ENCODE data around the gene RGS7.
"Not testable (repeated sequence)": the region's sequence is repeated elsewhere in the genome, so short reads cannot be mapped to it uniquely, and the experiment has no call there.

RGS7 gene

DNA sequence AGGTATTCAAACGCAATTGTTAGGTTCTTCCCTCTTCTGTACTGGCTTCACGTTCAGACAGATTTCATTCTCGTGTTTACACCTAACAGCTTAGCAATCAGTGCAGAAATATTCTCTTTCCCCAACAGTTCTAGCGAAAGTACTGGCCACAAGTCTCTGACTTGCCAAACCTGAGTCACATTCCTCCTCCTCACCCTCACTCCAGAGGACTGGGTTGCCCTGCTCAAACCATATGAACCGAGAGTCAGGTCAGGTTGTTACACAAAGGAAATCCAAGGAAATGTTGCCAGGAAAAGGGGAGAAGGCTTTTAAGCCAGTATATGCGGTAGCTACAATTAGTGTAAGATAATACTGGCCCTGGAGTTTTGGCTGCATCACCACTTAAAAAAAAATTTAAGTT, 282.5 kb downstream of the RGS7 start:
- DNase-seq = no peak

GRCh38 chr1:241068359-241068758, 288.6 kb downstream of the RGS7 start:
- DNase-seq = no peak

GRCh38 chr1:241063276-241063675, 293.7 kb downstream of the RGS7 start:
- no peak for DNase-seq

DNA sequence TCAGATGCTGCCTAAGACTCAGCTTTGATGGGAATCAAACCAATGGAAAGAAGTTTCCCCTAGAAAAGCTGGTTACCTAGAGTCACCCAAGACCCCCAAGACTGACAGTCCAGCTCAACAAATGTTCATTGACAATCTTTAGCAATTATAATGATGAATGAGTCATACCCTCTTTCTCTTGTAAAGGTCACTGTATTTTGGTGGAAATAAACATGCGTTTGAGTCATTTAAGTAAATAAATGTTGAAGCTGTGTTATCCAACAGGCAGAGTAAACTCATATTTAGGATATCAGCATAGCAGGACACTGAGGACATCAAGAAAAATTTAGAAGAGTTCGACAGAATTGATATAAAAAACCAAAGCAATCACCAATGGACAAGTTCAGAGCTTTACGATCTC, 295.9 kb downstream of the RGS7 start:
- DNase-seq = no peak

DNA sequence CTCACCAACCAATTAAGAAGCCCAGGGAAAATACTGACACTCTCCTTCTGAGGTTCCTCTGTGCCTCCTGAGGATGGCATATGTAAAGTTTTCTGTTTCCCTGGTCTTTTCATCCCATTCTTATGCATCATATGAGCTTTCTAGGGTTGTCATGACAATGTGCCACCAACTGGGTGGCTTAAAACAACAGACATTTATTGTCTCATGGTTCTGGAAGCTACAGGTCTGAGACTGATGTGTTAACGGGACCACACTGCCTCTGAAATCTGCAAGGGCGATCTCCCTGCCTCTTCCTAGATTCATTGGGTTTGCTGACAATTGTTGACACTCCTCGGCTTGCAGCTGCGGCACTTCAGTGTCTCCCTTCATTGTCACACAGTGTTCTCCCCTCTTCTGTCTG, 308.4 kb downstream of the RGS7 start:
- DNase-seq = no peak

GRCh38 chr1:241045659-241046058, 311.3 kb downstream of the RGS7 start:
- DNase-seq = no peak

GRCh38 chr1:241034203-241034936, 322.6 kb downstream of the RGS7 start:
- DNase-seq = no peak

- DNase-seq = no peak
These were observed 332.2 kb downstream of the RGS7 start for GRCh38 chr1:241024834-241025233.

DNA sequence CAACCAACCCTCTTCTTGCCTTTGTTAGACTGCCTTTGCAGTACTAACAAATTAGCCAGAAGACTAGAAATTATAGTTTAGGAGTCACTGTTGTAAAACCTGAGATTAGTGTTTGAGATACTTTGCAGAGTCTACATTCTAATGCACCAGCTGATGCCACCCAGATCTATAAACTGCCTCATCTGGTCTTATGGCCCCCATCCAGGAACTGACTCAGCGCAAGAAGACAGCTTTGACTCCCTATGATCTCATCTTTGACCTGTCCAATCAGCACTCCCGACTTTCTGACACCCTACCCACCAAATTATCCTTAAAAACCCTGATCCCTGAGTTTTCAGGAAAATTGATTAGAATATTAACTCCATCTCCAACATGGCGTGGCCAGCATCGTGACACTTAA, 334.6 kb downstream of the RGS7 start:
- DNase-seq = no peak

DNA sequence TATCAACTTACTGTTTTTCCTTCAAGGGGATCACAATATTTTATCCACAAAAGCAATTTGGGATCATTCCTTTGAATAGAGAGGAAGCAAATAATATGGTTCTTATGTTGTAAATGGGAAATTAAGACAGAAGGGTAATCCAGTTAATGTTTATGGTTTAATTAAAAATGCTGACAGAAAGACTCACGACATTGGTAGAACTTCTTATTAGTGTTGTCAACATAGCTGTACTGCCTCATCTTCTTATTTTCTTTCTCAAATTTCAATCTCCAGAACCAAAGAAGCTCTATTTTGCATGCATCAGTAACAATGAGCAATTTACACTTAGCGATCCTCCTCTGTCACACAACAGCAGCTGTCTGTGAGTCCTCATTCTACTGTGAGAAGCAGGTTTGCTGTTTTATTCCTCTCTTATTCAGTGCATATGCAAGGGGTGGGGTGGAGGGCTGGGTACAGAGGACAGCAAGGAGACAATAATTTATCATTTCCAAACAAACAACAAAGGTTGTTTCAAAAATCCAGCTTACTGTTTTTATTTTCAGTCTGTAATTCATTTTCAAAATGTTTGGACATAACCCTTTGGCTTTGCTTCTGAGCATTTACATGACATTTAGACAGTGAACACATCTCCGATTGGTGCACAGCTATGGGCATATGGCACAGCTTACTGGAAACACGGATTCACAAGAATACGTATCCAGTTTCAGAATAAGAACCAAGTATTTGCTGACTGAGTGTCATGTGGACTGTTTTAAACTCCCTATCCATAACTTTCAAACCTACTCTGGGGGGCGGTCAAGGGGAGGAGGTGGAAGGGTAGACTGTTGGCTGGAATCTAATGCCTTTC, 335.9 kb downstream of the RGS7 start:
- DNase-seq = no peak

- no peak for DNase-seq
These were observed 344.2 kb downstream of the RGS7 start for GRCh38 chr1:241012708-241013340.

DNA sequence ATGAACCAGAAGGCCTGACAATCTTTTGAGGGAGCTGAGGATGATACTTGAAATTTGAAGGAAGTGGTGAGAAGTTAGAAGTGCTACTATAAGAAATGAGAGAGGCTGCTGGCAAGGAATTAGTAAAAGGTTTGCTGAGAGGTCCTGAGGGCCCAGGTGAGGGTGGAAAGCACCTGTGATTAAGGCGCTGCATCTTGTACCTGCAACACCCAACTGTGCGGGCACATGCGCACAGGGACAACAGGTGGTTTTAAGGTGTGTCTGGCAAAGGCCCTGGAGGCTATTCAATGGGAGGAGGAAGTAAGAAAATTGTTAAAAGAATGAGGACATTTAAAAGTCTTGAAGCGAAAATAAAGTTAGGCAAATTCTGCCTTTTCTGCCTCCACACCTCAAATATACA, 349.3 kb downstream of the RGS7 start:
- DNase-seq = no peak

DNA sequence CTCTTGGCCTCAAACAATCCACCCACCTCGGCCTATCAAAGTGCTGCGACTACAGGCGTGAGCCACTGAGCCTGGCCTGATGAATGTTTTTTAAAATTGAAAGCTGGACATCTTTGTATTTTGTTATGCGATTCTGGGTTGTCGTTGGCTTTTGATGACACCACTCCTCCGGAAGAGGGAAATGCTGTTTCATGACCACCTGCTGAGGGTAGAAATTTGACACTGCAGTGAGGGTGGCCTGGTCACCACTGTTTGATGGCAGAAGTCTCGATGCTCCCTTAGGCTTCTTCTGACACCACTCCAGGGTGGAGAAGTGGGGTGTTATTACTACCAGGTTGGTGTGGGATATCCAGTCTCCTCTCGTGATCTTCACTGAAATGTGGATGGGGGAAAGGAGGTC, 357.2 kb downstream of the RGS7 start:
- no peak for DNase-seq

GRCh38 chr1:240998441-240999015, 358.5 kb downstream of the RGS7 start:
- no peak for DNase-seq

- no peak for DNase-seq
These were observed 359.0 kb downstream of the RGS7 start for GRCh38 chr1:240998024-240998423.

DNA sequence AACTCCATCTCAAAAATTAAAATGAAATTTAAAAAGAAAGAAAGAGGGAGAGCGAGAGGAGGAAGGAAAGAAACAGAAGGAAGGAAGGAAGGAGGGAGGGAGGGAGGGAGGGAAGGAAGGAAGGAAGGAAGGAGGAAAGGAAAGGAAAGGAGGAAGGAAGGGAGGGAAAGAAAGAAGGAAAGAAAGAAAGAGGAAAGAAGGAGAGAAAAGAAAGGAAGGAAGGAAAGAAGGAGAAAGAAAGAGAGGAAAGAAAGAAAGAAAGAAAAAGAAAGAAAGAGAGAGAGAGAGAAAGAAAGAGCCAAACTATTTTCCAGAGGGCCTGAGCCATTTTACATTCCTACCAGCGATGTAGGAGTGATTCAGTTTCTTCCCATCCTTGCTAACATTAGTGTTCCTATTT, 364.0 kb downstream of the RGS7 start:
- no peak for DNase-seq

GRCh38 chr1:240991230-240991629, 365.8 kb downstream of the RGS7 start:
- DNase-seq = no peak

GRCh38 chr1:240987928-240988327, 369.1 kb downstream of the RGS7 start:
- DNase-seq = no peak

DNA sequence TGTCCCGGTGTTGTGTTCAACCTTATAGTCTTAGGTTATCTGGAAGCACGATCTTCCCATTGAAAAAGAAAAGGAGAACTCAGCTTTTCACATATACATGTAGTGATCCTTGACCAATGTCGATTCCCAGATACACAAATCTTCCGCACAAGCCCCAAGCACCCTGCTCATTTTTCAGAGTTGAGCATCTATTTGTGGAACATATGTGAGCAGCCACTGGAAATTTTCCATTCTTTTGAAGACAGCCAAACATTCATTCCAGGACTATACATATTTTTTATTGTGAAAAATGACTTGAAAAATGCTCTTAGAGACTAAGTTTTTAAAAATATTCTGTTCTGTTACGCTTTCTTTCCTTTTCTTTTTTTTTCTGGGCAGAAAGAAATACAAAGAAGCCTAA, 371.9 kb downstream of the RGS7 start:
- no peak for DNase-seq

DNA sequence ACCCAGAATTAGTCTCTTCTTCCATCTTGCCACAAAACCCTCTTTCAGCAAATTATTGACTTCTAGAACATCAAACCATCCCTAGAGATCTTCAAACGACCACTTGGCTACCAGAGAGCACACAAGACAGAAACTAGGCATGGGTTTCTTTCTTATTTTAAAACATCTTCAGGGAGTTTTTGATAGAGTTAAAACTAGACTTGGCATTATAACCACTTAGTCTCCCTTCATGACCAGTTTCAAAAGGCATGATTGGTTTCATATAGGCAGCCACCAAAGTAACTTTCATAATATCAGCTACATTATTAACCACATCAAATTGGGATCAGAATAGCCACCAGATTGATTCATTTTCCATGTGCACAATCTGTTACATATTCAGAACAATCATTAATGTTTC, 376.7 kb downstream of the RGS7 start:
- DNase-seq = no peak

DNA sequence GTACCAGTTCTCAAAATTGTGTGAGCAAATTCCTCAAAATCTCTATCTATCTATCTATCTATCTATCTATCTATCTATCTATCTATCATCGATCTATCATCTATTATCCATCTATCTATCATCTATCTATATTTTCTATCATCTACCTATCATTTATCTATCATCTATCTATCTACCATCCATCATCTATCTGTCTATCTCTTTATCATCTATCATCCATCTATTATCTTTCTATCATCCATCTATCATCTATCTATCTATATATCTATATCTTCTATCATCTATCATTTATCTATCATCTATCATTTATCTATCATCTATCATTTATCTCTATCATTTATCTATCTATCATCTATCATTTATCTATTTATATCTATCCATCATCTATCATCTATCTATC, 380.3 kb downstream of the RGS7 start:
- no peak for DNase-seq

DNA sequence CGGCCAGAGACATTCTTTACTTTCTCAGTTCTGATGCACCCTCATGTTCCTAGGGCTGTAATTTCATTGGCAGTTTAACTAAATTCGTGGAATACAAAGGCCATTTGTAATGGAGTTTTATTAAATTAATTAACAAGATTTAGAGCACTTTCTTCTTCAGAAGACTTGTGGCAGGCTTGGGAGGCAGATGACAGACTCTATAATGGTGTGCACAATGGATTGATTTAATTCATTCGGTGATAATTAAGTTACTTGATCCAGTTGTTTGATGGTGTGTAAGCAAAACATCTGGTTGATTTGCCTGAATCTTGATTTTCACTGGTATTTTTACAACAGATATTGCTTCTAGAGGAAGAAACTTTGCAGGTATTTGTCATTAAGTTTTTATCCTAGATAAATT, 383.1 kb downstream of the RGS7 start:
- DNase-seq = no peak

GRCh38 chr1:240972059-240972458, 384.9 kb downstream of the RGS7 start:
- DNase-seq = not testable (repeated sequence)

DNA sequence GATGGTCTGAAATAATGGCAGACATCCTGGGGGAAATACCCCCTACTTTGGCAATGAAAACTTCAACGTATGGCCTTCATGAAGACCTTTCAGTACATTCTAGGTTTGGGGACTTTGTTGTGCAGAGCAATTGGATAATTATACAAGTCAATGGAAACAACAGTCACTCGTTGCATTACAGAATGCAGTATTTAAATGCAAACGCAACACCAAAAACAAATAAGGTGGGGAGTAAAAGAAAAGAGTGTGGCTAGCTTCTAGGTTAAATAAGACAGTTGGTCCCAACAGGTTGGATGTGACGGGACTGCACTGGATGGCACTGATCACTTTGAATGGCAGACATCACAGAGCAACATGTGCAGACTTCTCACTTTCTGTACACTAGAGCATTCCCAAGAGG, 386.8 kb downstream of the RGS7 start:
- DNase-seq = no peak
